AG20443 (cell line): ENCODE results near the gene SMPD4.
"Not testable (repeated sequence)": the region's sequence is repeated elsewhere in the genome, so short reads cannot be mapped to it uniquely, and the experiment has no call there.

Experiments used
- DNase-seq: peaks from one replicate; pipeline ENCODE4 v3.0.0; 2012; ENCODE audit warnings: low spot score, mixed read lengths

SMPD4 gene, protein sequence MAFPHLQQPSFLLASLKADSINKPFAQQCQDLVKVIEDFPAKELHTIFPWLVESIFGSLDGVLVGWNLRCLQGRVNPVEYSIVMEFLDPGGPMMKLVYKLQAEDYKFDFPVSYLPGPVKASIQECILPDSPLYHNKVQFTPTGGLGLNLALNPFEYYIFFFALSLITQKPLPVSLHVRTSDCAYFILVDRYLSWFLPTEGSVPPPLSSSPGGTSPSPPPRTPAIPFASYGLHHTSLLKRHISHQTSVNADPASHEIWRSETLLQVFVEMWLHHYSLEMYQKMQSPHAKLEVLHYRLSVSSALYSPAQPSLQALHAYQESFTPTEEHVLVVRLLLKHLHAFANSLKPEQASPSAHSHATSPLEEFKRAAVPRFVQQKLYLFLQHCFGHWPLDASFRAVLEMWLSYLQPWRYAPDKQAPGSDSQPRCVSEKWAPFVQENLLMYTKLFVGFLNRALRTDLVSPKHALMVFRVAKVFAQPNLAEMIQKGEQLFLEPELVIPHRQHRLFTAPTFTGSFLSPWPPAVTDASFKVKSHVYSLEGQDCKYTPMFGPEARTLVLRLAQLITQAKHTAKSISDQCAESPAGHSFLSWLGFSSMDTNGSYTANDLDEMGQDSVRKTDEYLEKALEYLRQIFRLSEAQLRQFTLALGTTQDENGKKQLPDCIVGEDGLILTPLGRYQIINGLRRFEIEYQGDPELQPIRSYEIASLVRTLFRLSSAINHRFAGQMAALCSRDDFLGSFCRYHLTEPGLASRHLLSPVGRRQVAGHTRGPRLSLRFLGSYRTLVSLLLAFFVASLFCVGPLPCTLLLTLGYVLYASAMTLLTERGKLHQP

DNA sequence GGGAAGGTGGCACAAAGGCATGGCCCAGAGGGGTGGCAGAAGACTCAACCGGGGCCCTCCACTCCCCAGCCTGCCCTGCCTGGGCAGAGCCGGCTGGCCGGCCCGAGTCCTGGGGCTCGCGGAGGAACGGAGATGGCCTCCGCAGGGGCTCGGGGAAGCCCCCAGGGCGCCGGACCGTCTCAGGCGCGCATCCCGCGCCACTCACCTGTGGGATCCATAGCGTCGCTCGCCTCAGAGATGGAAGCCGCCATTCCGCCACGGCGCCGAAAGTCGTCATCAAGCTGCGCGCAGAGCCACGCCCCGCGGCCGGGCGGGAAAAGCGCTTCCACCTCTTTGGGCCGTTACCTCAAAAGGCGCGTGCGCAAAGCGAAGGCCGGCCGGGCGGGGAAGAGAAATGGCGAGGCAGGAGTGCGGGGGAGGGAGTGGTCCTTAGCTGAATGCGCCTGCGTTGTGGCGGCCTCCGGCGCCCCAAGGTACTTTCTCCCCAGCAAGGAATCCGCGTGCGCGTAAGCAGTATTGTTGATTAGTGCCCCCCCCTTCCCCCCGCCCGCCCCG, at the start of gene SMPD4:
TSS of gene SMPD4 (minus strand) at position 278 of the 555 bp plus-strand sequence. CDS start 5,010 bp downstream, outside the sequence.
- peak; percentile 97 for DNase-seq

DNA sequence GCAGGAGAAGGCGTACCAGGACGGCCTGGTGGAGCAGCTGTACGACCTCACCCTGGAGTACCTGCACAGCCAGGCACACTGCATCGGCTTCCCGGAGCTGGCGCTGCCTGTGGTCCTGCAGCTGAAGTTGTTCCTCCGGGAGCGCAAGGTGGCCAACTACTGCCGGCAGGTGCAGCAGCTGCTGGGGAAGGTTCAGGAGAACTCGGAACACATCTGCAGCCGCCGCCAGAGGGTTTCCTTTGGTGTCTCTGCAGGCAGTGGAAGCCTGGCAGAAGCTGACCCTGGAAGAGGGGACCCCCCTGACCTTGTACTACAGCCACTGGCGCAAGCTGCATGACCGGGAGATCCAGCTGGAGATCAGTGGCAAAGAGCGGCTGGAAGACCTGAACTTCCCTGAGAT, 49.5 kb upstream of the SMPD4 start:
- not testable (repeated sequence) for DNase-seq

DNA sequence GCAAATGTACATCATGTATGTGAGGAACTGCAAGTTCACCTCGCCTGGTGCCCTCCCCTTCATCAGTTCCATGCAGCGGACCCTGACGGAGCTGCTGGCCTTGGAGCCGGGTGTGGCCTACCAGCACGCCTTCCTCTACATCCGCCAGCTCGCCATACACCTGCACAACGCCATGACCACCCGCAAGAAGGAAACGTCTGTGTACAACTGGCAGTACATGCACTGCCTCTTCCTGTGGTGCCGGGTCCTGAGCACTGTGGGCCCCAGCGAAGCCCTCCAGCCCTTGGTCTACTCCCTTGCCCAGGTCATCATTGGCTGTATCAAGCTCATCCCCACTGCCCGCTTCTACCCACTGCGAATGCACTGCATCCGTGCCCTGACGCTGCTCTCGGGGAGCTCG, 49.0 kb upstream of the SMPD4 start:
- DNase-seq: not testable (repeated sequence)

DNA sequence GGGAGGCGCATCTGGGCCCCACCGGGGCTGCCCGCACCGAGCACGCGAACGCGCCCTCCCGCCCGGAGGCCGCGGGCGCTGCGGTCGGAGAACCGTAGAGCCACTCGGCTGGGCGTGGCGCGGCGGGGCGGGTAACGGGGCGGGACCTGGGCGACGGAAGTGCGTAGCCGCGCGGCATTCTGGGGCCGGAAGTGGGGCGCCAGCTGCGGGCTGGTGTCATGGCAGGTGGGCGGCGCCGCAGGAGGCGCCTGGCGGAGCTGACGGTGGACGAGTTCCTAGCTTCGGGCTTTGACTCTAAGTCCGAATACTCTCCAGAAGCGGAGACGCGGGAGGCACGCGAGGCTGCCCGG, 47.7 kb upstream of the SMPD4 start:
- peak; percentile 30 for DNase-seq

DNA sequence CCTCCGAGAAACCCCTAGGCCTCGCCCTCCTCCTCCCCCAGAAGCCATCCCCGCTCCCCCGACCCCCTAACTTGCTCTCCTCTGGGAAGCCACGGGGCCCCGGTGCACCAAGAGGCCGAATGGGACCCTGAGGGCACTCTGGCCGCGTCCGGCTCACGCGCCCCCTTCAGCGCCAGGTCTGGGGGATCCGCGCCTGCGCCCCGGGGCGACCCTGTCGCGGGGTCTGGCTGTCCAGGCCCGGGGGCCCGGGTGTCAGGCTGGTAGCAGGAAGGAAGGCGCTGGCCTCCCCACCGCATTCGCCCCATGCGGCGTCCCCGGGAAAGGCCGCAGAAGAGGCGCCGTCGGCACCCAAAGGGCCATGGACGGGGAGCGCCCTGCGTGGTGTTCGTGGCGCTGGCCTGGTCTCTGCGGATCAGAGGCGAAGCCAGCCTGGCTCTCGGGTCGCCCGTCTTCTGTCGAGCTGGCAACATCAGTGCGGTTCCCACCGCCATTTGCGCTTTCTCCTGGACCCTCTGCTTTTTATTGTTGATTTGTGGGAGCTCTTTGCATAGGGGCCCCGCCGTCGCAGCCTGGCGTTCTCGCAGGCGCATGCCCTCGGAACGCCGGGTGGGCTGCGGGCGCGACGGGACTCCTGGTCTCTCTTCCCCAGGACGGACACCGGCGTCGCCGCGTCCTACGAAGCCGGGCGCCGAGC, 47.2 kb upstream of the SMPD4 start:
- DNase-seq: not testable (repeated sequence)

DNA sequence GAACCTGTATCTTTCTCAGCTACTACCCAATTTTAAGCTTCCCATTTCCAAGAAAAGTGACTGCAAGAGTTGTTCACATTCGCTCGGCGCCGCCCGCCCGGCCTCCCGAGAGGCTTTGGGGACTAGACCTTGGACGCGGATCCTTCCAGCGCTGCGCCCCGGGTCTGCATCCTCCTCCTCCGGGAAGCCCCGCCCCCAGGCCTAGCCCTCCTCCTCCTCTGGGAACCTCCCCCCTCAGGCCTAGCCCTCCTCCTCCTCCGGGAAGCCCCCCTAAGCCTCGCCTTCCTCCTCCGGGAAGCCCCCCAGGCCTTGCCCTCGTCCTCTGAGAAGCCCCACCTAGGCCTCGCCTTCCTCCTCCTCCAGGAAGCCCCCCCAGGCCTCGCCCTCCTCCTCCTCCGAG, 46.6 kb upstream of the SMPD4 start:
- DNase-seq: not testable (repeated sequence)

DNA sequence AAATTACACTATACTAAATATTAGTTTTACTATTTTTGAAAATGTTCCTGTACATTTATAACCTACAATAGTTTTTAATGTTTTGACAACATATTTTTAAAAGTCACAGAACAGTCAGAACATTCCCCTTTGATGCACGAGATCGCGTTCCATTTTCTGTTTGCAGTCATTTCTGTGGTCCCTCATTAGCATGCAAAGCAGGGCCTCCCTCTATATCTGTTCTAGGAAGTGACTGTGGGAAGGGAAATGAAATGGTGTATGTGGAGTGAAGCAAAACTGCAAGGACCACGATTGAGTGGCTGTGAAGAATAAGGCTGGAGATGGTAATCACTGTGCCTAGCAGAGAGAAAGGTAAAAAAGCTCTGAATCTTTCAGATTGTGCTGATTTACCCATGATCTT, 41.1 kb upstream of the SMPD4 start:
- not testable (repeated sequence) for DNase-seq

DNA sequence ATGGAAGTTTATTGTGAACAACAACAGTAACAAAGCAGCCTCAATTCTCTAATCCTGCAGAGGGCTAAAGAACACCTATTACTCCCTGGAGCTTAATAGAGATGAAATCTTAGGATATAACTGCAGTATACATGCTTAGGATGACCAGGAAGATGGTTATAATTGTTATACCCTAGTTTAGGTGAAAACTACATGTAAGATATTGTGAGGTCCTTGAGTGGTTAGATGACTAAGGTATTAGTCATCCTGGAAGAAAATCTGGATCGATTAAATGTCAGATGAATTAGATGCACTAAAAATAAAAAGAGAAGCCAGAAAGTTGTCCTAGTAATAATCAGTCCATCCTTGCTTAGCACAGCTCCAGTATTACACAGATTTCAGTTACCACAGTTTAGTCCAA, 39.1 kb upstream of the SMPD4 start:
- not testable (repeated sequence) for DNase-seq

DNA sequence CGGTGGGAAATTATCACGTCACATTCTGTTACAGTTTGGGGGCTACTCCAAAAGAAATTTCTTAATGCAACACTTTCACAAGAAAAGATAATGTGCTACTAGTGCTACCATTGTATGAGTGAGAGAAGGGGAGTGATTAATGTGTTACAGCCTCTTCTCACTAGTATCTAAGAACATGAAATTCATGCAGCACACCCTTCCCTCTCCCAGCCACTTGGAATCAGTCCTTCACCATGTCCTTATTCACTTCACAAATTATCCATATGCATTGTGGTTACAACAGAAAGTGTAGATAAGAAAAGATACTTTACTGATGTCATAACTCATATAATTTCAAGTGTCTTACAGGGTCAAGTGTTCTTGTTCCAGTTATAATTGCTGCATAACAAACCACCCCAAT, 37.7 kb upstream of the SMPD4 start:
- DNase-seq: not testable (repeated sequence)

DNA sequence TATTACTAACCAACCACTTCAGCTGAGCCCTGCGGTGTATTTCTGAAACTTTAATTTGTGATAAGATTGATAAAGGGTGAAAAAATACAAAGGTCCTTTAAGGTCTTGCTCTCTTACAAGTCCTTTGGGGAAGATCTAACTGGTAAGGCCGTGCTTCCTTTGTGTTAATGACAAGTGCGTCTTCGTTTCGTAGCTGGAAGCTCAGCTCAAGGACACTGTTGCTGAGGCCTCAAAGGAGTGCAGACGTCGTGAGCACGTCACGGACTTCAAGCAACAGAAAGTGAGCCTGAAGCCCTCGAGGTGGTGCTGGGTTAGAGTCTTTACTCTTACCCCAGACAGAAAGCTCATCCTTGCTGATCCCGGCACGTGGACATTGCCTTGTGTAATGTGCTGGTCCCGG, 25.6 kb upstream of the SMPD4 start:
- DNase-seq: not testable (repeated sequence)

DNA sequence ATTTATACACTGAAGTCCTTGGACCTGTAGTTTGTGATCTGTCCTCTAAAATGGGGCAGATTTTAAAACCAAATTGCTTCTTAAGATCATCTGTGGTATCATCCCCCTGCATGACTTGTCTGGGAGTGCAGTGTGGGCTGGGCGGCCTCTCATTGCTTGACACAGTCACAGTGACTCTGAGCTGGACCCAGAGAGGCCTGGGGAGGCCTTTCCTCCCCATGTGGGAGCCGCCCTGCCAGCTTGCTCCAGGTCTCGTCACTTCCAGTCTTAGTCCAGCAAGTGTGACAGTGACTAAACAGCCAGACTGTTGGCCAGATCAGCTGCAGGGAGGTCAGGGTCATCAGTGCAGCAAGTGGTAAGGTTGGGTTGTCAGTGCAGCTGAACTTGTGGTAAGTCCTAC, 21.7 kb upstream of the SMPD4 start:
- DNase-seq: not testable (repeated sequence)

DNA sequence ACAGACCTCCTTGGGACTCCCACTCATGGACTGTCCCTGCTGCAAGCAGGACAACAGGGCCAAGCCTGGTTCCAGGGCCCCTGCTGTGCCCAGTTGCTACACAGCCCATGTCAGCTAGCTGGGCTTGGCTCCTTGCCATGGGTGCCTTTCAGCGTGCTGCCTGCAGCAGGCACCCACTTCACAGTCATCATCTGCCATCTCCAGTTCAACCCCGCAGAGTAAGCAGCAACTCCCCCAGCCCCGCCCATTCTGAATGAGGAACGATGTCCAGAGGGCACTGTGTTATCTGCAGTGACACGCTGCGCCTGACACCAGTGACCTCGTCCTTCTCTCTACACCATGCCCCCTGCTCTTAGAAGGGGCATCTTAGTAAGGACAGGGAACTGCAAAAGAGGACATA, 21.1 kb upstream of the SMPD4 start:
- DNase-seq: not testable (repeated sequence)

DNA sequence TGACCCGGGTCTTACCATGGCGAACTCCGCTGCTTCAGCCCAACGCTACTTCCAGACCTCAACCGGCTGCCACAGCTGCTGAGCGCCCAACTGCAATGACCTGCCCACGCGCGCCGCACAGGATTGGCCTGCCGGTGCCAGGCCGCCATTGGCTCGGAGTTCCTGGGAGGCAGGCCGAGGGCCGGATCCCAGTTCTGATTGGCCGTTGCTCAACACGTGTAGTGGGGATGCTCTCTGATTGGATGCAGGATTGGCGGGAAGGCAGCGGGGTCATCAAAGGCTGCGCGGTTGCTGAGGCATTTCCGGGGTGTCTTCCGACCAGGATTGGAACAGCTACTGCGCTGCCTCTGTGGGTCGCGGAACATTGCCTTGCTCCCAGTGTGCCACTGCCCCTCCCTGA, 16.9 kb upstream of the SMPD4 start, which contains the start of gene TUBA3E:
TSS of gene TUBA3E (minus strand) at position 97 of the 400 bp plus-strand sequence. CDS start at position 18, 79 bp downstream.
- no peak for DNase-seq

DNA sequence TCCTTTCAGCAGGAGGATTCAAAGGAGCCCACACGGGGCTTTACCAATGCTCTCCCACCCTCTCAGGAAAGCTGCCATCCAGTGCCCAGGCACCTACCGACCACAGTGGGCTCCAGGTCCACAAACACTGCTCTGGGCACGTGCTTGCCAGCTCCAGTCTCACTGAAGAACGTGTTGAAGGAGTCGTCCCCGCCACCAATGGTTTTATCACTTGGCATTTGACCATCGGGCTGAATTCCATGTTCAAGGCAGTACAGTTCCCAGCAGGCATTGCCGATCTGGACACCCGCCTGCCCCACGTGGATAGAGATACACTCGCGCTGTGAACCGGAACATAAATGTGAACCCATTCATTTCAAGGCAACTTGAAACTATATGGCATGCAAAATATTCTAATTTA, 14.7 kb upstream of the SMPD4 start:
- not testable (repeated sequence) for DNase-seq

DNA sequence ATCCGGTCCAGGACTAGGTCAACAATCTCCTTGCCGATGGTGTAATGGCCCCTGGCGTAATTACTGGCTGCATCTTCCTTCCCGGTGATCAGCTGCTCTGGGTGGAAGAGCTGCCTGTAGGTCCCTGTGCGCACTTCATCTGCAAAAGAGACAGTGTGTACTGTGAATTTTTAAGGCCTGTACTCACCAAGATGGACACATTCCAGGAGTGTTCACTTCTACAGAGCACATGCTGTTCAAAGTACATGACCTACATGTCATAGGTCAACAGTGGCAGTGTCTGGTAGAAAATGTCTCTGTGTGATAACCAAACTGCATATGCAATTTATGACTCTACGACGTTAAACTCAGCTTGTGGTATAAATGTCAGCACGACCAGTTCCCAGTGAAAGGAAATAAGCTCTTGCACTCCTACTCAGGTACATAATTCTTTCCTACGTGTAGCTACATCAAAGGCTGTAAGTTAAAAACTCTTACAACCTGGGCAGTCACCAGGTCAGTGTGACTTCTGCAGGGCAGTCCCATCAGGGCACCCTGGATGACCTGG, 13.8 kb upstream of the SMPD4 start:
- not testable (repeated sequence) for DNase-seq

DNA sequence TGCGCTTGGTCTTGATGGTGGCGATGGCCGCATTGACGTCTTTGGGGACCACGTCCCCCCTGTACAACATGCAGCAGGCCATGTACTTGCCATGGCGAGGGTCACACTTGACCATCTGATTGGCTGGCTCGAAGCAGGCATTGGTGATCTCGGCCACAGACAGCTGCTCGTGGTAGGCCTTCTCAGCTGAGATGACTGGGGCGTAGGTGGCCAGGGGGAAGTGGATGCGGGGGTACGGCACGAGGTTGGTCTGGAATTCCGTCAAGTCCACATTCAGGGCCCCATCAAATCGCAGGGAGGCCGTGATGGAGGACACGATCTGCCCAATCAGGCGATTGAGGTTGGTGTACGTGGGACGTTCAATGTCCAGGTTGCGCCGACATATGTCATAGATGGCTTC, 12.4 kb upstream of the SMPD4 start:
- not testable (repeated sequence) for DNase-seq

DNA sequence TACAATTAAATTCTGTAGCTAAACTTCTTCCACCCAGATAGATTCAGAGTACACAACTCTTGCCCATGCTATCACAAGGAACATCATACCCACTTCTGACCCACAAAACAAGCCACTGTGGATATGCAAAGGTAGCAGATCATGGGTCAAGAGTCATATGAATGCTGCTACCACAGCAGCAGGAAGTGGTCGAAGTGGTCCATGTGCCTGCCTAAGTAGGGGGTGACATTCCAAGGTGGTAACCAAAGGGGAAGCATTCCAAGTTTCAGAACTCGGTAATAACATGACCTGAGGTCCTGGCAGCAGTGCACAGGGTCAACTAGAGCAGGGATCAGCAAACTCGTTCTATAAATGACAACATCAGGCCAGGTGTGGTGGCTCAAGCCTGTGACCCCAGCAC, 11.0 kb upstream of the SMPD4 start:
- DNase-seq: not testable (repeated sequence)

DNA sequence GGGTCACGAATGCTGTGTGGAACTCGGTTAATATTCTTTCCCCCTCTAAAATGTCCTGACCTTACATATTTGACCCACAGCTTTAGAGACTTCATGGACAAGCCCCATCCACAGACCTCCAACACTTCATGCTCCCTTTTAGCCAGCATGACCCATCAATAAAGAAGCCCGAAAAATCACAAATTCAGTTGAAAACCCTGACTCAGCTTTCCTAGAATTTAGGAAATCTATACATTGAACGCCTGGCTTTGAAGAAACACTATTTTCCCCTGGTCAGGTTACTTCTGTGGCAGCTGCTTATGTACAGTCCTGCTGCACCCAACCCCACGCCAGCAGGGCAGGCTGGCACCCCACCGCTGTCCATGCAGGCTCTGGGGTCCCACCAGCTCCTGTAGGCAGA, 9.9 kb upstream of the SMPD4 start:
- not testable (repeated sequence) for DNase-seq

DNA sequence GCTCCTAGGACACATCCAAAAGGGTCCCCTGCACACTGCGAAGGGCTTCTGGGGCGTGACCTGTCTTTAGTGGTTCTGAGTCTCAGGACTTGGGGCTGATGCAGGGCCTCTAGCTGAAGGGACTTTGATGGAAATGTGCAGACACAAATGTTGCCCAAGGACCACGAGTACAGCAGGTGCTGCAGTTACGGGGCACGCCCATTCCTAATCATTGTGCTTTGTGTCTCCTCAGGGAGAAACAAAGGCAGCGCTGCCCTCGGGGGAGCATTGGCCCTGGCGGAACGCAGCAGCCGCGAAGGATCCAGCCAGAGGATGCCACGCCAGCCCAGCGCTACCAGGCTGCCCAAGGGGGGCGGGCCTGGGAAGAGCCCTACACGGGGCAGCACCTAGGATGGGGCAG, 8.8 kb upstream of the SMPD4 start:
- DNase-seq: no peak

DNA sequence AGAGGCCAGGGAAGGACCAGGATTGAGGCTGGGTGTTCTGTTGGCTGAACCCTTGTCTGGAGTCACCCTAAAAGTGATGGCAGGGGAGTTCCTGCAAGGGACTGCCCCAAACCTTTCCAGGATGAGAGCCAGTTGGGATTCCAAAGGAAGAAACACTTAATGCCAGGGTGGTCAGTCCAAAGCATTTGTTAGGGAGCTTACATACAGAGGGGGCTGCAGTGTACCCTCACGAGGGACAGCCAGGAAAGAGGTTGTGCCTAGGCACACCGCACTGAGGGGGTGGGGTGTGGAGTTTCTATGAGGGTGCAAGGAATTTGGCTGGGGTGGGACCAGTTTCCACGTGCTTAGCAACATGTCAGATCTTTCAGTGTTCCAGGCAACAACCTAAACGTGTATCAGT, 7.6 kb upstream of the SMPD4 start:
- DNase-seq: not testable (repeated sequence)

DNA sequence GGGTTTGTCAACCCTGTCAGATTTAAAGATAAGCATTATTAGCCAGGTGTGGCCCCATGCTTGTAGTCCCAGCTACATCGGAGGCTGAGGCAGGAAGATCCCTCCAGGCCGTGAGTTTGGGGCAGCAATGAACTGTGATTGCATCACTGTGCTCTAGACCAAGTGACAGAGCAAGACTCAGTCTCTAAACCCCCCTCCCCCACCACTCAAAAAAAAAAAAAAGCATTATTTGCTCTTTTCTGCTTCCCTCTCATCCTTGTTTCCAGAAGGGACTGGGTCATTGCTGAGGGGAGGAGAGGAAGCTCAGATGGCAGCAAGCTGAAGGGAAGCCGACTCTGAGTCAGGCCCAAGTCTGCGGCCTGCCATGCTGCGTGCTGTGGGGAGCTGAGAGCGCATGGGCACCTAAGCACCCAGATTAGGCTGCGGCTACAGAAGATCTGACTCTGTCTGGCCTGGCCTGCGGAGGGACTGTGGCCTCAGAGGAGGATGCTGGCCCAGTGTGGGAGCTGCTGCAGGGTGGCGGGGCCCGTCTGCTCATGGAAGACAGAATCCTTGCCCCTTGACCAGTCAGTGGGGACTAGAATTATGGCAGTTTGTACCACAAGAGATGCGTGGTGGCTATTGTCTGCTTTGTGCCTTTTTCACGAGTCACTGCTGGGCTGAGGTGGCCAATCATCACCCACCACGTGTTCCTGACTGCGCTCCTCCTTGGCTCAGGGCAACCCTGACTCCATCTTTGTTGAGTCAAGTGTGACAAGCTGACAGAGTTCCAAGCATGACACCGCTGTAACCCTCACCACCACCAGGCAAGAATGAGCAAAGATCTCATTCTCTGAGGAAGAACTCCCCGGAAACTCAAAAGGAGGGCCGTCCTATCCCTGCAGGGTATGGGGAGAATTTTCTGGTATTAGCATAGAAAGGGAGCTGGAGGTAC, 6.7 kb upstream of the SMPD4 start:
- not testable (repeated sequence) for DNase-seq
